Activated CD8-positive, alpha-beta memory T cell treated with anti-CD3 and anti-CD28 coated beads for 36 hours (primary cell): ENCODE data around the gene ATF4. TPM values are rescaled to one million over a fixed set of nuclear protein-coding genes. Genes with fewer than 3 reads are reported as not detected.

Experiments
- CTCF ChIA-PET: fragments of 350-600 bp; sonication (Branson Sonifier 250); formaldehyde crosslinking; loops from one replicate; lab custom pipeline; 2021; ENCODE audit warnings: antibody characterized with exemption; lab: Charles Lee
- POLR2A ChIA-PET: fragments of 350-600 bp; sonication (Branson Sonifier 250); formaldehyde crosslinking; loops from one replicate; lab custom pipeline; 2021; ENCODE audit warnings: antibody characterized with exemption; lab: Charles Lee
- total RNA-seq, 2 experiments: library from RNA; stranded (reverse); gene quantifications; one replicate each; pipeline ENCODE4 v1.2.3, GENCODE V29; 2021

The ATF4 gene
- total RNA-seq, 2 experiments from 2014 or later = 816 to 818 TPM

DNA sequence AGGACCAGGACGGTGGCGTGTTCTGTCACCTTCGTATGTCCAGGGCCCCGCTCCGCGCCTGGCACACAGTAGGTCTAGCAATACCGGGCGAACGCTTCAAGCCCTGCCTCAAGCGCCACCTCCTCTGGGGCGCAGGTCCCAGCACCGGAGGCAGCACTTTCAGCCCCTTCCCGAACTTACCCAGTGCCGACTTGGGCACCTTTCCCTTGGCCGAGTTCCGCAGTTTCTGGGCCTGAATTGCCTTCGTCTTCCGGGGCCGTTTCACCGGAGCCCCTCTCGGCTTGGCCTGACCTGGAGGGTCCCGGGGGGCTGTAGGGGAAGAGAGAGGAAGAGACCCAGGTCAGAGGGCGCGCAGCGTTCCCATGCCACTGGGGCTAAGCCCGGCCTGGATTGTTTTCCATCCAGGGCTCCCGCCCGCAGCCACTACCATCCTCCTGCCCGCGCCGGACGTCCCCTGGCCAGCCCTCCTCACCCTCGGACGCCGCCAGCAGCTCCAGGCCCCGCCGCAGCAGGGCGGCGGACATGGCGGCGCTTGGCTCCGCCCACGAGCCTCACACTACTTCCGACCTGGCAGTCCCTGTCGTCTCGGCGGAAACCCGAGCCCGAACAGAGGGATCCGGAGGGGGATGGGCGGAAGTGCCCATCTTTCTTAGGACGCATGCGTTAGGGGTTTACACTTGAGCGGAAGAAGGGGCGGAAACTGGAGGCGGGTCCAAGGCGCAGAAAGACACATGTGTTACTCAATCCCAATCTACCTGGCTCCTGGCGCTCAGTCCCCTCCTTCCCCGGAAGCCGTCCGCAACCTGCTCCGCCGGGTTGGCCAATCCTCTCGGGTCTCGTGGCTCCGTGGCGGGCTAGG, 12.1 kb downstream of the ATF4 start, which contains the start of gene RPS19BP1:
Gene RPS19BP1, minus strand, starts transcription at position 534 of the 859 bp plus-strand sequence. Its CDS starts 10 bp downstream, at position 524.
- CTCF ChIA-PET = interaction anchor here (0.6 to 6.2 kb wide), 4 partner anchors 10 to 189 kb away, joined by 3 to 77 read pairs (median 6); no protein-coding TSS in a partner anchor
- POLR2A ChIA-PET = interaction anchor here (0.6 to 1.8 kb wide), 3 partner anchors 12 to 512 kb away, joined by 3 to 6 read pairs (median 5); partner anchors contain the start of gene ATF4

DNA sequence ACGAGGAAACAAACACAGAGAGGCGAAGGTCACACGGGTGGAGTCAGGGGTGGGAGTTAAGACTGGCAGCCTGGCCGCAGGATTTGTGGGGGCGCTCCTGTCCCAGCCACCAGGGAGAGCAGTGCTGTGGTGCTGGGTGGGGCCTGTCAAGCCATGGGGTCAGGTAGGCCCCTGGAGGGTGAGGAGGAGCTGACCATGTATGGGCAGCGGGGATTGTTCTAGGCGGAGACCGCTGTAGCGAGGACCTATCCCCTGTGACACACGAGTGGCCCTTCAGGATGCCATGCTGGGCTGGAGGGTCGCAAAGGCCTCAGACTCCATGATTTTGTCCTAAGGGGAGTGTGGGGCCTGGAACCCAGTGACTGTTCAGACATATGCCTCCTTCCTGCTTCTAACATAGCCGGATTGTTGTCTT, 13.7 kb downstream of the ATF4 start:
- ChIA-PET POLR2A (interaction anchor here (1.4 kb wide), 1 partner anchor 510 kb away, joined by 4 read pairs; no protein-coding TSS in a partner anchor), CTCF (interaction anchor here (0.6 to 4.5 kb wide), 32 partner anchors 9 to 506 kb away, joined by 3 to 53 read pairs (median 4); no protein-coding TSS in a partner anchor)

- ChIA-PET POLR2A (interaction anchor here (0.5 to 1.4 kb wide), 2 partner anchors 509 to 1597 kb away, joined by 3 to 4 read pairs; no protein-coding TSS in a partner anchor), CTCF (interaction anchor here (0.6 to 4.5 kb wide), 40 partner anchors 9 to 814 kb away, joined by 3 to 53 read pairs (median 4); no protein-coding TSS in a partner anchor)
Observed at GRCh38 chr22:39534591-39535356, 14.4 kb downstream of the ATF4 start.

GRCh38 chr22:39535357-39535725, 15.0 kb downstream of the ATF4 start:
- CTCF ChIA-PET = interaction anchor here (0.6 to 4.5 kb wide), 31 partner anchors 8 to 813 kb away, joined by 3 to 53 read pairs (median 4); no protein-coding TSS in a partner anchor
- POLR2A ChIA-PET = no interaction called here

- CTCF ChIA-PET = interaction anchor here (0.6 to 4.5 kb wide), 10 partner anchors 9 to 813 kb away, joined by 3 to 53 read pairs (median 6); no protein-coding TSS in a partner anchor
- POLR2A ChIA-PET = no interaction called here
Observed at GRCh38 chr22:39535831-39536449, 15.6 kb downstream of the ATF4 start.

GRCh38 chr22:39536711-39537110, 16.3 kb downstream of the ATF4 start:
- CTCF ChIA-PET = interaction anchor here (0.6 to 4.5 kb wide), 2 partner anchors 189 to 488 kb away, joined by 5 to 53 read pairs; no protein-coding TSS in a partner anchor
- POLR2A ChIA-PET = no interaction called here

GRCh38 chr22:39537975-39538374, 17.6 kb downstream of the ATF4 start:
- ChIA-PET POLR2A (no interaction called here), CTCF (interaction anchor here (0.6 to 1.2 kb wide), 5 partner anchors 8 to 1108 kb away, joined by 3 to 5 read pairs (median 3); no protein-coding TSS in a partner anchor)

DNA sequence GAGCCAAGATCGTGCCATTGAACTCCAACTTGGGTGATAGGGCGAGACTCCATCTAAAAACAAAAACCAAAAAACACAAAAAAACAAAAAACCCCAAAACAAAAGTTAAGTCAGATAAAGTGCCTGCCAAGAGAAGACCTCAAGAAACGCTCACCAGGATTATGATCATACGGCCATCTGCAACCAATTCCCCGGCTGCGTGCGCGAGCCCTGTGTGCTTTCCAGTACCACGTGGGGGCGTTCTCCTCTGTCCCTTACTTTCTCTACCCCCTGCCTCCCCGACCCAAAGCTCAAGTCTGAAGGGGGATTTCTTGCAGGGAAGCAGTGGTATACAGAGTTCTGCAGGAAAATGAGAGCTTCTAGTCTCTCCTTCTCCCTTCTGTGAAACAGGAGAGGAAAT, 22.7 kb downstream of the ATF4 start:
- ChIA-PET POLR2A (no interaction called here), CTCF (interaction anchor here (1.1 to 1.8 kb wide), 2 partner anchors 8 to 482 kb away, joined by 4 to 6 read pairs; no protein-coding TSS in a partner anchor)

DNA sequence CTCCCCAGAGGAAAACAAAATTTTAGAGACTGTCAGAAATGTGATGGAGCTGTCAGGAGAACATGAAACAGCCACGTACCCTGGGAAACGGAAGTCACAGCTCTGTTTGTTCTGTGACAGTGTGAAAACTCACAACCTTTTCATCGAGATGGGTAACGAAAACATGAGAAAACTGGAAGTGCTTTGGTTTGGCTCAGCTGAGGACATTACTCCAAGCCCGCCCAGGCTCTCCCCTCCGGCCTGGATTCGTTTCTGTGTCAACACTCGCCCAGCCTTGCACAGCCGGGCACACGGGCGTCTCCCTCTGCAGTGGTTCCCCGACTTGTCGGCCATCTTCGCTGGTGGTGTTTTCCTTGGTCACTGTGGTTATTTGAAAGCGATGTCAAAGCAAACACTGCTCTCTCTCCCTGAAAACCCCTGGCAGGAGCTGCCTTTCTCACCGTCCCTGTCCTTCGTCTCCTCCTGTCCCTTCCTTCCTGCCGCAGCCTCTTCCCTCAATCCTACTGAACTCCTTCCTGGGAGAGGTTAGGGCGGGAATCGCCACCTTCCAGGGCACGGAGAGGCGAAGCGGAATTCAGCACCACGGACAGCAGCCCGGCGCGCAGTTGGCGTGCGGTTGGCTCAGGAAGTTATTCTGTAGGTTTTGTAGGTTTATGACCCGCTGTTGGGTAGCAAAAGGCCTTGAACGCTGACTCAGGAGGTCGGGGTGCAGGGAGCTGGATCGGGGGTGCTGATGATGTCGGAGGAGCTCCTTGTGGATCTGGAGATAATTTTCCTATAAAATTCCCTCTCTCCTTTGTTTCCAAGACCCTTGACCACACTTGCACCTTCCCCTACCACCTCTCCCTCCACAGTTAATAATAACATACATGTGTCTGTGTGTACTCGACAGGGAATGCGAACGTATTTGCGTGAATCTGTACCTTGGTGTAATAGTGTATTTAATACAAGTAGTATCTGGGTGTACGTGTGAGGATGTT, 25.3 kb downstream of the ATF4 start:
- POLR2A ChIA-PET = no interaction called here
- CTCF ChIA-PET = interaction anchor here (1.0 to 2.2 kb wide), 5 partner anchors 11 to 491 kb away, joined by 3 to 8 read pairs (median 4); no protein-coding TSS in a partner anchor

- ChIA-PET POLR2A (no interaction called here), CTCF (no interaction called here)
Observed at GRCh38 chr22:39546889-39547586, 26.7 kb downstream of the ATF4 start.

- POLR2A ChIA-PET = no interaction called here
- CTCF ChIA-PET = no interaction called here
Observed at GRCh38 chr22:39547587-39547947, 27.2 kb downstream of the ATF4 start.

- ChIA-PET CTCF (no interaction called here), POLR2A (no interaction called here)
Observed at GRCh38 chr22:39553429-39553828, 33.1 kb downstream of the ATF4 start.

DNA sequence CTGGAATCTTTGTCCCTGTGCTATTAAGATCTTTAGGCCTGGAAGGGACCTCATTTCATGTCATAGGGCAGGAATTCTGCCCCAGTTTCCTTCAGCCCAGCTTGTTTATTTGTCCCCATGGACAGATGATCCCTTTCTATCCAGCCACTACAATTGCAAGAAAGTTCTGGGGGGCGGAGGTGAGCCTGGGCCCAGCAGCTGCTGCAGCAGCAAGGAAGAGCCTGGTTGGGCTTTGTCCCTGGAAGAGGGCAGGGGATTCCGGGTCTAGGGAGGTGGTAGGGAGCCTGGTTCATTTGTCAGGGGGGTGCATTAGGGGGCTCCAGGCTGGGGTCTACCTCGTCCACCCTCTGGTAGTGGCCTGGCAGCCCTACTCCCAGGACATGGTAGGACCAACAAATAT, 33.8 kb downstream of the ATF4 start:
- POLR2A ChIA-PET = no interaction called here
- CTCF ChIA-PET = no interaction called here

DNA sequence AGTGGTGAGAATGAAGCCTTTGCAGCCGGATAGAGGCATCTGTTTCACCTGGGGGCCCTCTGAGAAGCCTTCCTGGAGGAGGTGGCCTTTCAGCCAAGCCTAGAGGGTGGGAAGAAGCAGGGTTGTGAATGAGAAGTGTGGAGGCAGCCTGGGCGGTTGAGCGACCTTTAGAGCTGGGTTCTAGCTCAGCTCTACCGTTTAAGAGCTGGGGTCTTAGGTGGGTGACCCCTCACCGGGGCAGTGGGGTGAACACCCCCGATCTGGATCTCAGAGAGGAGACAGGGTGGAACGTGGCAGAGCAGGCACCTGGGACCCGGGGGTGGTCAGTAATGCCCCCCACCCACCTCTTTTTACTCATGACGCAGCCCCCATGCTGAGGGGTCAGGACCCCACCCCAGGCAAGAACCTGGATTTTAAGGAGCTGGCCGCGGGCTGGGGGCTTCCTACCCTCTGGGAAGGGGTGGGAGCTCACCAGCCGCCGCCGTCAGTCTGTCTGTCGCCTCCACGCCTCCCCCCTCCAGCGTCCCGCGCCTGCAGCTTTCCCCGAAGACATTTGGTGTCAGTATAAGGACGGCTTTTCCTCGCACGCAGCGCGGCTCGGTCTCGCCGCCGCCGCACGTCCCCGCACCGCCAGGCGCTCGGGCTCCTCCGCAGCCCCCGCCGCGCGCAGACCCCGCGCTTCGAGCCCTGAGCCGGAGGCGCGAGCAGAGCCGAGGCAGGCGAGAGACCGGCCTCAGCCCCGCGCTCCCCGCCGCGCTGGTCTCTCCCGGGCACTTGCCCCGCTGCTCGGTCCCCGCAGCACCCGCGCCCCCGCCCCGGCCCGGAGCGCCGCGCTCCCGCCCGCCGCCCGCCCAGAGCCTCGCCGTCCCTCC, 36.8 kb downstream of the ATF4 start:
- CTCF ChIA-PET = interaction anchor here (0.8 to 1.4 kb wide), 2 partner anchors 22 to 467 kb away, joined by 5 to 7 read pairs; no protein-coding TSS in a partner anchor
- POLR2A ChIA-PET = no interaction called here

DNA sequence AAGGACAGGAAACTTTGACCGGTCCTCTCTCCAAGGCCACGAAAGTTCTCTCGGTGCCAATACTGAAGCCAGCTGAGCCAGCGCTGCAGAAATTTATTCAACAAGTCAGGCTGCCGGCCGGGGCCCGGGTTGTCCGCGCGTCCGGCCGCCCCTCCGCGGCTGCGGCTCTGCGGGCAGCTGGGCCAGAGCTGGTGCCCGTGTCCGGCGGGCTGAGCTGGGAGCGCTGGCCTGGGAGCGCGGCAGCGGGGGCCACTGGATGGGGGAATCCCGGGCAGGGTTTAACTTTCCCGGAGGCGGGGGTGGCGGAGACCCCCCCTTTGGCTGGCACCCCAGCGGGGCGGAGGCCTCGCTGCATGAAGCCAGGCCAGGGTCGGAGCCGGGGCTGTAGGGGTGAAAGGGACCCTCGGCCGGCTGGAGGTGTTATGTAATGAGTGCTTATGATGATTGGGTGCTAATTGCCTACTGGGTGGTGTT, 37.9 kb downstream of the ATF4 start:
- POLR2A ChIA-PET = interaction anchor here (0.6 kb wide), 1 partner anchor 497 kb away, joined by 6 read pairs; no protein-coding TSS in a partner anchor

More for the DNA sequence above, 37.9 kb downstream of the ATF4 start:
- CTCF ChIA-PET = interaction anchor here (0.9 kb wide), 1 partner anchor 418 kb away, joined by 3 read pairs; no protein-coding TSS in a partner anchor
